ENCODE data around the gene AKAP7.
A peak's percentile ranks its signal among the peaks of the same experiment; 100 is the strongest.

Gene AKAP7

DNA sequence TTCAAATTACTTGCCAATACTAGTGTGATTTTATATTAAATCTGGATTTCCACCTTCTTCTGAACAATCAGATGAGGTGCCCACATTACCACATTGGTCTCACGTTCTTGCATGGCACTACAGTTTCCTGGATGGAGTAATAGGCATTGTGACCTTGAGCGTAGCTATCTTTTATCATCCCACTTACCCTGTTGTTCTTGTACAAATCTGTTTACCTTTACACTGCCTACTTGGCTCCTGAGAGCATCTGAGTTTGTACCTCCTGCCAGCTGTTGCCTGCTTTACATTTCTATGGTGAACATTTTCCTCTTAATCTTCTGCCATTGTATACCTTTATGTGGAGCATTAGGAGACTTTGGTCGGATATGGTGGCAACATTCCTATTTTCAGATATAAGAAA is 90.7 kb downstream of the AKAP7 start:
- Mint-ChIP-seq H3K27ac (no peak overlapping the region), H3K9me3 (peaks cover 12% of the 10 kb centered on the region), H3K36me3 (ENCODE audit: low read depth) (peaks cover 20% of the 10 kb centered on the region), H3K4me1 (ENCODE audit: low read depth) (peaks cover 4% of the 10 kb centered on the region), H3K4me3 (no peak overlapping the region), H3K27me3 (ENCODE audit: low read depth) (no peaks in the 10 kb centered on the region)
- DNase-seq (ENCODE audit: low spot score), result no peak

DNA sequence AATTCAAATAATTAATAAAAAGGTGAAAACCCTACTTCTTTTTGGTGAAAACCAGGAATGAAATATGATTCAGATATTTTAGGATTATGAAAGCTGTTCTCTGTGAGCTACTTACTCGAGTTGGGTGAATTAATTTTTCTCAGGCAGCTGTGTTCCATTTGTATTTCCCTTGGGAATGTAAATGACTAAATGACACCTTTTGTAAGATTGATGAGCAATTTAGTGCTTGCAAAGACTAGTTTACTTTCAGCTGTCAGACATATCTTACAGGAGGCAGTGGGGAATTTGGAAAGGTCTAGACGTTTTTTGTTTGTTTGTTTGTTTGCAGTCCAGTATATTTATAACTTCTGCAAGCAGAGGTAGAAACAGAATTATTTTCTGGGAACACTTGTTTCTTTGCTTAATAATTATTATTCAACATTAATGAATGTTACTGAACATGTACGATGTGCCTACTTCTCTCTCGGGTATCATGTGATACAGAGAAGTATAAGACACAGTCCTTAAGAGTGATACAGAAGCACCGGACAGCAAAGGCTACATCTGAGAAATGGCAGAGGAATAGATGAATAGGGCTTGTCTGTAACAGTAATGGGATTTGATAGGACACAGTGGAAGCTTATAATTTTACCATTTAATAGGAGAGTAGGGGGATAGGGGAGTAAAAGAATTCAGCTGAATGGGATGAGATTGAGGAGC is 91.3 kb downstream of the AKAP7 start:
- Mint-ChIP-seq H3K4me3 (no peak overlapping the region), H3K27ac (no peak overlapping the region), H3K4me1 (ENCODE audit: low read depth) (peaks cover 4% of the 10 kb centered on the region), H3K9me3 (peaks cover 12% of the 10 kb centered on the region), H3K36me3 (ENCODE audit: low read depth) (peaks cover 18% of the 10 kb centered on the region), H3K27me3 (ENCODE audit: low read depth) (no peaks in the 10 kb centered on the region)
- DNase-seq (ENCODE audit: low spot score), result no peak

DNA sequence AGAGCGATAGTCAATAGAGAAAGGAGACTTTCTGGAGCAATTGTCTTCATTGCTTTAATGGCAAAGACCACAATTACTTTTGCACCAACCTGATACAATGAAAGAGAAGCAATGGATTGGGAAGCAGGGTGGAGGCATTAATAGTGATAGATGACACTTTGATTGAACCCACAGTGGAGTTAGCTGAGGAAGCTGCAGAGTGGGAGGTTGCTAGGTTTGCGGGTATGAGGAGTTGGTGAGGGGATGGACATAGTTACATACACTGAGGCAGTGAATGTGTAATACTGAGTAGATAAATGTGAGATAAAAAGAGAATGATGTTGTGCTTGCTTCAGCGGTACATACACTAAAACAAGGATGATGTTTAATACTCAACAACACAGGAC is 91.9 kb downstream of the AKAP7 start:
- Mint-ChIP-seq H3K27me3 (ENCODE audit: low read depth) (no peaks in the 10 kb centered on the region), H3K36me3 (ENCODE audit: low read depth) (peaks cover 15% of the 10 kb centered on the region), H3K27ac (no peak overlapping the region), H3K9me3 (peaks cover 8% of the 10 kb centered on the region), H3K4me1 (ENCODE audit: low read depth) (peaks cover 4% of the 10 kb centered on the region), H3K4me3 (no peak overlapping the region)
- no peak for DNase-seq (ENCODE audit: low spot score)

DNA sequence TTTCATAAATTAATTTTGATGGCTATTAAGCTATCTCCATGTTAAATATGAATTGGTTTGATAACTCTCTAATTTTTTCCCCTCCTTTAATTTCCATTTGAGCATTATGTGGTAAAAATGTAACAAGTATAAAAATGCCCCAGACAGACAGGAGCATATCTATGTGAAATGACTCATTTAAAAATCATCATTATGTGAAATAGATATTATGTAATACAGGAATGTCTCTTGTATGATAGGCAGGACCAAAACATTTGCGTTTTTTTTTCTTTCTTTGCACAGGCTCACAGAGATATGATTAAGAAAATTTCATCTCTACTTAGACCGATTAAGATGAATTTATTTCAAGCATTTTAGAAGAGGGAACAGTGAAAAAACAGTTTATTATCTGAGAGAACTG is 95.8 kb downstream of the AKAP7 start:
- Mint-ChIP-seq H3K9me3 (peaks cover 11% of the 10 kb centered on the region), H3K4me3 (no peak overlapping the region), H3K27ac (no peak overlapping the region), H3K36me3 (ENCODE audit: low read depth) (peaks cover 11% of the 10 kb centered on the region), H3K4me1 (ENCODE audit: low read depth) (no peaks in the 10 kb centered on the region), H3K27me3 (ENCODE audit: low read depth) (no peaks in the 10 kb centered on the region)
- no peak for DNase-seq (ENCODE audit: low spot score)

DNA sequence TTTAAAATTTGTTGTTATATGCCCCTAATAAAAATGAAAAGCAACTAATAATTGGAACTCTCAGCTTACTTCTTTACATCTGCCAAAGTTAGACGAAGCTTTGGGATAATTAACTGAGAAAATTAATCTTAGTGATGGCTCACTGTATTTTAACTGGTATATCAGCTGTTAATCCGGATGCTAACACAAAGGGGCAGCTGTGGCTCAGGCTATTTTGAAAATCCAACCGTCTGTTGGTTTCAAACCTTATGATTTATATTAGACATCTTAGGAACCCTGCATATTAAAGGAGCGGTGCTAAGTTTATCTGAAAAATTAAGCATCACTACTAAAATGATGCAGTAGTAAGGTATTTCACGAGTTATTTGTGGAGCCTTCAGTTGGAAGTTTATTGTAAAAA is 96.6 kb downstream of the AKAP7 start:
- Mint-ChIP-seq H3K36me3 (ENCODE audit: low read depth) (peaks cover 15% of the 10 kb centered on the region), H3K4me1 (ENCODE audit: low read depth) (no peaks in the 10 kb centered on the region)
- no peak for DNase-seq (ENCODE audit: low spot score)

DNA sequence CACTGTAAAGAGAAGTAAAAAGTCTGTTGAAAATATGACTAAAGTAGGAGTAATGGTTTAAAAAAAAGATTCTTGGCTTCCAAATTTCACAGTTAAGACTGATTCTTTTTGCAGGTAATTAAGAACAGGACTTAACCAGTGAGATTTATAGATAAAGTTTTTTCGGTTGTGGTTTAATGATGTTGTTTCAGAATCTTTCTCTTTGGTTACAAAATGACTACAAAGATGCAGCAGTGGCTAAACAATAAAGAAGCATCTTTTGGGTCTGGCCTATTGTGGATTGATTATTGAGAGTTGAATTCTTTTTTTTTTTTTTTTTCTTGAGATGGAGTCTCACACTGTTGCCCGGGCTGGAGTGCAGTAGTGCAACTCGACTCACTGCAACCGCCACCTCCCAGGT is 109.7 kb downstream of the AKAP7 start:
- Mint-ChIP-seq H3K27me3 (ENCODE audit: low read depth) (no peaks in the 10 kb centered on the region), H3K36me3 (ENCODE audit: low read depth) (peaks cover 44% of the 10 kb centered on the region), H3K4me1 (ENCODE audit: low read depth) (peaks cover 20% of the 10 kb centered on the region), H3K27ac (no peak overlapping the region), H3K9me3 (peaks cover 38% of the 10 kb centered on the region), H3K4me3 (no peak overlapping the region)
- no peak for DNase-seq (ENCODE audit: low spot score)

More for the DNA sequence above, 96.6 kb downstream of the AKAP7 start:
- H3K27me3 Mint-ChIP-seq (ENCODE audit: low read depth), result no peaks in the 10 kb centered on the region
- peaks cover 11% of the 10 kb centered on the region for H3K9me3 Mint-ChIP-seq
- no peak overlapping the region for H3K27ac Mint-ChIP-seq
- no peak overlapping the region for H3K4me3 Mint-ChIP-seq

DNA sequence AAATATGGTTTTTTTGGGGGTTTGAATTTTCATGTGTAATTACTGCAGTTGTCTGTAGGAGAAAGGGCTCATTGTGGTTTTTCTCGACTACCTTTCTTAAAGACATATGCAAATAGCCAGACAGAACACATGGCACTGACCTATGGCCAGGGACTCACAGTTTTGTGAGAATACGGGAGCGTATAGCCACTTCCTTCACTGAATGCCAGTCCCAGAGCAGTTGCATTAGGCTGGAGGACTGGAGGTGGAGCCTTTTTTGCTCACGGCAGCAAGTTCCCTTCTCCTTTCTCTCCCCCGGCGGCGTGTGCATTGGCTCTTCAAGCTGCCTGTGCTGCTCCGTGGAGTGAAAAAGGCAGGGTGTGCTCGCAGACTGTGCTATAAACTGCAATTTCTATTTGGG is 114.9 kb downstream of the AKAP7 start:
- Mint-ChIP-seq H3K4me1 (ENCODE audit: low read depth) (peaks cover 18% of the 10 kb centered on the region), H3K36me3 (ENCODE audit: low read depth) (peaks cover 15% of the 10 kb centered on the region), H3K9me3 (peaks cover 12% of the 10 kb centered on the region), H3K4me3 (peak overlapping the region; percentile 20), H3K27me3 (ENCODE audit: low read depth) (no peaks in the 10 kb centered on the region), H3K27ac (no peak overlapping the region)
- no peak for DNase-seq (ENCODE audit: low spot score)

DNA sequence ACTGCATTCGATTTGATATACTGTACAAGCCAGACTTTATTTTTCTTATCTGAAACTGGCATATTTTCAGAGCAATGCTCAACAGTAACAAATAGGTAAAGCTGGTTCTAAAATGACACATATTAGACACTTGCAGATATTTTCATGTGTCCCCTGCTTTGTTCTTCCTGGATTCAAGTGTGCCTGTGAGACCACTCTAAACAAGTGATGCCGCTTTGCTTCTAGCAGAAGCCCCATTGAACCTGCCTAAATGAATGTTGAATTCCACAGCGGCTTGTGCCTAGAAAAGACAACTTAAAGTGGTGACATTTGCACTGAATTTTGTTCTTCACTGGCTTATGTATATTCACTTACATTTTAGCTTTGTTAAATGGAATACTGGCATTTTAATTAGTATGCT is 115.7 kb downstream of the AKAP7 start:
- Mint-ChIP-seq H3K4me3 (peak overlapping the region; percentile 20), H3K27ac (no peak overlapping the region), H3K4me1 (ENCODE audit: low read depth) (peaks cover 18% of the 10 kb centered on the region)

DNA sequence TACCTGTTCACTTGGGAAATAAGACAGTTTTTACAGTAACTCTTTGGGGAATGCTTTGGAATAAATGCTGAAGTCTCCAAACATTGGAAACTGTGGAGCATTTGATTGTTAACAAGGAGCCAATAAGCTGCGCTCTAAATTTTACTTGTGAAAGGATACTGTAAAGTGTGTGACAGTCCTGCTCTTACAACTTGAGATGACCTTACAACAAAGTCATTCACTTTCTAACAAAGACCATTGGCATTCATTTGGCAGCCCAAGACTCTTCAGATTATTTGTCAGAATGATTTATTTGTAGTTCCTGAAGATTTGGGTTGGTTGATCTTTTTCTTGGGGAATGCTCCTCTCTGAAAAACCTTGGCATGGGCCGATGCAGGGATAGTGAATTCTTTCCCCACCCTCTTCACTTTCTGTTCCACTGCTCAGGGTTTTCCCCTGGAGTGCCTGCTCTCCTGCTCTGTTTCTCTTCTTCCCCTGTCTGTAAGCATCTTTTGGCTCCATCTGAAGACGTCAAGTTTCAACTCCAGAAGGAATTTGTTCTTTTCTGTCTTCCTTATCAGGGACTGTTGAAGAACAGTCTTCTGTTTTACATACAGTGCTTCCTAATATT is 116.4 kb downstream of the AKAP7 start:
- Mint-ChIP-seq H3K27ac (peak overlapping the region; percentile 51), H3K27me3 (ENCODE audit: low read depth) (no peaks in the 10 kb centered on the region), H3K4me3 (no peak overlapping the region), H3K36me3 (ENCODE audit: low read depth) (peaks cover 10% of the 10 kb centered on the region), H3K4me1 (ENCODE audit: low read depth) (peaks cover 18% of the 10 kb centered on the region), H3K9me3 (no peaks in the 10 kb centered on the region)
- no peak for DNase-seq (ENCODE audit: low spot score)

More for the DNA sequence above, 115.7 kb downstream of the AKAP7 start:
- peaks cover 15% of the 10 kb centered on the region for H3K36me3 Mint-ChIP-seq (ENCODE audit: low read depth)
- no peak for DNase-seq (ENCODE audit: low spot score)
- H3K9me3 Mint-ChIP-seq, result peaks cover 7% of the 10 kb centered on the region
- H3K27me3 Mint-ChIP-seq (ENCODE audit: low read depth), result no peaks in the 10 kb centered on the region

DNA sequence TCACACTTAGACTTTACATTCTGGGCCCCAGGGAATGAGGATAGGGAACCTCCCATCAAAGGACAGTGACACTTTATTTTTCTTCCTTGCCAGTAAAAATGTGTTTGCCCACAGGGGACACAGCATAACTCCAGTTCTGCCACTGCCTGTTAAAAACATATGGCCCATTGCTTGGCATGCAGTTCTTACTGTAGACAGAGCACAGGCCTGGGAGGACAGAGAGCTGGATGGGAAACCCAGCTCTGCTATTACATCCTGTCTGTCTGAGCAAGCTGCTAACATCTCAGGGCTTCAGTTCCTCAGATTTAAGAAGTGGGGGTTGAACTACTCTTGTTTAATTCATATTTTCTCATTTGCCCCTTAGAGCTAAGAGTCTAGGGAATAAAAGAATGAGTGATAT is 120.2 kb downstream of the AKAP7 start:
- DNase-seq (ENCODE audit: low spot score), result no peak
- Mint-ChIP-seq H3K27me3 (ENCODE audit: low read depth) (no peaks in the 10 kb centered on the region), H3K4me1 (ENCODE audit: low read depth) (peaks cover 10% of the 10 kb centered on the region), H3K27ac (no peak overlapping the region), H3K4me3 (no peak overlapping the region), H3K9me3 (peaks cover 2% of the 10 kb centered on the region), H3K36me3 (ENCODE audit: low read depth) (peaks cover 8% of the 10 kb centered on the region)

DNA sequence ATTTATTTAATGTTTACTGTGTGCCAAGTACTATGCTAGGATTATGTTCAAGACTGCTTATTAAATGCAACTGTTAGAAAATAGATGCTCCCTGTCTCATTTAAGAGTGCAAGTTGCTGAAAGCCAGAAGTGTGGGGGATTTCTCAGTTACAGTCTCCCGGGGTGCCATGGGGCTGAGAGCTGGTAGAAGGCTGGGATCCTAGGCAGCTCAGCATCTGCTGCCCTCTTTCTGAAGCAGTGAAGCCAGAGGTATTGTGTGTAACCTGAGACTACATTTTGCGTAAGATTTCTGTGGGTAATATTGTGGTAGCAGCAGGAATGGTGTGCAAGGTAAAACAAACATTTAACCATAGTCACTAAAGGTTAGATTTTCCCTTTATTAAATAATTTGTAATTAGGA is 120.6 kb downstream of the AKAP7 start:
- Mint-ChIP-seq H3K27me3 (ENCODE audit: low read depth) (no peaks in the 10 kb centered on the region), H3K36me3 (ENCODE audit: low read depth) (peaks cover 10% of the 10 kb centered on the region), H3K9me3 (peaks cover 4% of the 10 kb centered on the region), H3K4me3 (no peak overlapping the region), H3K27ac (peak overlapping the region; percentile 4), H3K4me1 (ENCODE audit: low read depth) (peaks cover 8% of the 10 kb centered on the region)
- no peak for DNase-seq (ENCODE audit: low spot score)

DNA sequence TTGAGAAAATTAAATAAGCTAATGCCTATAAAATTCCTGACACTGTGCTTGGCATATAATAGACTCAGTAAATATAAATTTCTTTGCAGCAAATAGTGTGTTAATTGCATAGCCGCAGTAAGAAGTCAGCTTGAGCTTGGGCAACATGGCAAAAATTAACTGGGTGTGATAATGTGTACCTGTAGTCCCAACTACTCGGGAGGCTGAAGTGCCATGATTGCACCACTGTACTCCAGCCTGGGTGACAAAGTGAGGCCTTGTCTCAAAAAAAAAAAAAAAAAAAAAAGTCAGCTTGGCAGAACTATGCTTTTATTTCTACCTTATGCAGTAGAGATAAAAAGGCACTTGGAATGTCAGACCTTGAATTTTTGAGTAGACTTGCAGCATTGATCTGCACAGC is 121.8 kb downstream of the AKAP7 start:
- no peaks in the 10 kb centered on the region for H3K27me3 Mint-ChIP-seq (ENCODE audit: low read depth)
- no peak overlapping the region for H3K27ac Mint-ChIP-seq
- H3K36me3 Mint-ChIP-seq (ENCODE audit: low read depth), result peaks cover 13% of the 10 kb centered on the region
- H3K4me1 Mint-ChIP-seq (ENCODE audit: low read depth), result peaks cover 5% of the 10 kb centered on the region
- no peak for DNase-seq (ENCODE audit: low spot score)
- H3K9me3 Mint-ChIP-seq, result peaks cover 9% of the 10 kb centered on the region
- no peak overlapping the region for H3K4me3 Mint-ChIP-seq

DNA sequence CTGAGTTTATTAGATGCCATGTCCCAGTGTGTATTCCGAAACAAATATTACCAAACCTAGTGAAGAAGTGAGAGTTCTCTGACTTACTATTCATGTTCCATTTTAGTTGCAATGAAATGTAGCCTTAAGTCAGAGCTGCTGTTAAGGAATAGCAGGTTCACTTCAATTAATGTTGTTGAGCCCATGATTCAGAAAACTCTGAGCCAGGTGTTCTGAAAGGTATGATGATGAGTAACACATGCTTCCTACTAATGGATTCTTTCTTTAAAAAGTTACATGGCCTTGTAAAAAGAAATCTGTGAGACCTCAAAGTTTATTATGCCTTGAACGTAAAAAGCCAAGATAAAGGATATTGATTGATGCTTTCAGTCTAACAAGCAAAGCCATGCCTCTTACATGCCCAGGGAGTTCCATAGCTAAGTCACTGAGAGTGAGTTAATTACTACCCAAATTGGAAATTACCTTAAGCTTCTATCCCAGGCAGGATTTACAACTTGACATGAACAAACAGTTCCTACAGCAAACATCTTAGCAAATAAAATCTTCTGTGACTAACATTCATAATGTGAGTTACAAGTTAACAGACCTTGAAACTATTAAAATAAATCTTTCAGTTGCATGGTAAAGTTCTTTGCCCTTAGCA is 122.9 kb downstream of the AKAP7 start:
- Mint-ChIP-seq H3K36me3 (ENCODE audit: low read depth) (peaks cover 18% of the 10 kb centered on the region), H3K27ac (no peak overlapping the region), H3K27me3 (ENCODE audit: low read depth) (no peaks in the 10 kb centered on the region), H3K4me1 (ENCODE audit: low read depth) (peaks cover 3% of the 10 kb centered on the region), H3K9me3 (peaks cover 9% of the 10 kb centered on the region), H3K4me3 (no peak overlapping the region)
- DNase-seq (ENCODE audit: low spot score), result no peak

DNA sequence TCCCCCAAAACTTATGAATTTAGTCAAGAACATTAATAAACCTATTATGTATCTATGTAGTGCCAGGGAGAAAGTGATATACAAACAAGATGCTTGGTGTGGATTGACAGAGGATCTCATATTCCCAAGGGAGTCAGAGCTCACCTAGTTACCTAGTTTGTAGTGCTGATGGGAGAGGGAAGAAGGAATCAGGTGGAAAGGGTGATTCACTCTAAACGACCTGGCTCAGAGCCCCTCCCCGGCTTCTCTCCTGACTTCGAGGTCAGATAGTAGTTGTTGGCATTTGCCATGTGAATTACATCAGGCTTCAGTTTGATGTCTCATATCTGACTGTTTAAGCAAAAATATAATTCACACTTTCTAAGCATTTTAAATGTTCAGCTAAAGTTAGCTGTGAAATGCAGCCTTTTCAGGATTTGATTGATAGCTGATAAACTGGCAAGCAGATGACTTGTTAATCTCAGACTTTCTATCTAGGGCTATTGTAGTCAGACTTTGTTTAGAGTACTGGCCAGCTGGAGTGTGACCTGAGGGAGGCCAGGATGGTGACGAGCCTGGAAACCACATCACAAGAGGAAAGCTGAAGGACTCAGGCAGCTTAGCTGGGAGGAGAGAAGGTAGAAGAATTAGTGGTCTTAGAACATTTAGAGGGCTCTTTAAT is 123.7 kb downstream of the AKAP7 start:
- Mint-ChIP-seq H3K27ac (no peak overlapping the region), H3K4me3 (no peak overlapping the region), H3K4me1 (ENCODE audit: low read depth) (peaks cover 3% of the 10 kb centered on the region), H3K9me3 (peaks cover 9% of the 10 kb centered on the region), H3K27me3 (ENCODE audit: low read depth) (no peaks in the 10 kb centered on the region), H3K36me3 (ENCODE audit: low read depth) (peaks cover 23% of the 10 kb centered on the region)
- no peak for DNase-seq (ENCODE audit: low spot score)

Data from T-helper 2 cell treated with Interferon-gamma antibody and Interleukin-4, amounts not matched to agents 5 μg/mL and 100 μg/mL, for 36 hours (primary cell).